Suppressor macrophage treated with lipopolysaccharide for 4 hours (primary cell): Measurements from ENCODE around the gene MNX1.

Experiments
- DNase-seq: peaks from one replicate; pipeline ENCODE4 v3.0.0-alpha.2; 2020

MNX1 gene

DNA sequence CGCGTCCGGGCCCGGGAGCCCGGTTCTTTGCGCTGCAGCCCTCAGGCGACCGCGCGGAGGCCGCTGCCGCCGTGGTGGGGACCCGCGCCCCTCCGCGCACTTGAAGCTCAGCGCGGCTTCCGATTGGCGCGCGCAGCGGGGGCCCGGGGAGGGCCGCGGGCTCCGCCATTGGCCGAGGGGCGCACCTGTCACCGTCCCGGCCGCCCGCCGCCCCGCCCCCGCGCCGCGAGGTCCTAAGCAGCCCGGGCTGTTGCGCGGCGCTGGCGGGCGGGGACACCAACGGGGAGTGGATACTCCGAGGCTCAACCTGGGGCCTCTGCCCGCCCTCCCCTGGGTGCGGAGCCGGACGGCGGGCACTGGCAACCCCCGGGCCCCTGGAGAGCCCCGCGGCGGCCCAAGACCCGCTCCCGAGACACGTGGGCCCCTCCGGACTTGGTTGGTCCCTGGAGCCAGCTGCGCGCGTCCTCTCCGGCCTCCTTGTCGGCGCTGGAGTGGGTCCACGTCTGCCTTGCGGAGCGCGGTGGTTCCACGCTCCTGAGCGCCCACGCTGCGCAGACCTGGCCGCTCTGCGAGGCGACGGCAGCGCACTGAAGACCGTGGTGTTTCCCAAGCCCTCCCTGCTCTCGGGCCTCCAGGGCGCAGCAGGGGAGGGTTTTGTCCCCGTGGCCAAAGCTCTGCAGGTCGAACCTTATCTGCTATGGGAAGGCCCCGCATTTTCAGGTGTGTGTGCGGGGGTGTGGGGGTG is at the start of gene MNX1:
TSS of gene MNX1 (minus strand) at position 76 of the 745 bp plus-strand sequence. CDS start 313 bp downstream, outside the sequence.
- no peak for DNase-seq

DNA sequence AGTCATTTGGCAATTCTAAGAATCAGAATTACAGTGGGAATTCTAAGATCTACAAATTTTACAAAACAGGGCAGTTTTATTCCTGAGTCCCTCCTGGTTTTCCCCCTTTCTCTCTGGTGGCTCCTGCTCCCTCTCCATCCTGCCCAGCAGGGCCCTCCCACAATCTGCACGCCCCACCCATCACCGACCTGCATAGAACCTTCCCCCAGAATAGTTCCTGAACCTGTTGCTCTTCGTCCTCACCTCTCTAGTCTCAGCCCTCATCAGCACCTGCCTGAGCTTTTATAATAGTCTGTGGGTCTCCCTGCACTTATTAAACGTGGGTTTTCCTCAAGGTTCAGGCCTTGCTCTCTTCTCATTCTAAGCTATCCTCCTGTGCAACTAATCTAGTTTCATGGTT is 49.1 kb upstream of the MNX1 start:
- DNase-seq: no peak

GRCh38 chr7:157058701-157059100 is 48.2 kb upstream of the MNX1 start:
- DNase-seq: no peak

DNA sequence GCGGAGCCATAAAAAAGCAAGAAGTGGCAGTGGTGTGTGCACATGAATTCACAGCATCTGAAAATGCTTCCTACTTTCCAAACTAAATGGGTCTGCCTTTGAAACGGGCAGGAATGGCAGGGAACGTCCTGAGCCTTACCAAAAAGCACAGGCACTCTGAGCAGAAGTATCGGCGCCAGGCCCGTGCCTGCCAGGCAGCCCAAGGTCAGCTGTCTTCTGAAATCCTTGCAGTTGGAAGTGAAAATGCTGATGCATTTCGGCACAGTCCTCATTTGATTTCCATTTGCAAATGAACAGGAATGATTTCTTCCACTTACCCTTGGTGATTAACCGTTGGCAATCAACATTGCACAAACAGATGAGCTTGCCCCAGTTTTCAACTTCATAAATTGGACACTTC is 47.6 kb upstream of the MNX1 start:
- no peak for DNase-seq

GRCh38 chr7:157056957-157057902 is 46.8 kb upstream of the MNX1 start:
- DNase-seq: no peak

GRCh38 chr7:157056246-157056645 is 45.8 kb upstream of the MNX1 start:
- no peak for DNase-seq

DNA sequence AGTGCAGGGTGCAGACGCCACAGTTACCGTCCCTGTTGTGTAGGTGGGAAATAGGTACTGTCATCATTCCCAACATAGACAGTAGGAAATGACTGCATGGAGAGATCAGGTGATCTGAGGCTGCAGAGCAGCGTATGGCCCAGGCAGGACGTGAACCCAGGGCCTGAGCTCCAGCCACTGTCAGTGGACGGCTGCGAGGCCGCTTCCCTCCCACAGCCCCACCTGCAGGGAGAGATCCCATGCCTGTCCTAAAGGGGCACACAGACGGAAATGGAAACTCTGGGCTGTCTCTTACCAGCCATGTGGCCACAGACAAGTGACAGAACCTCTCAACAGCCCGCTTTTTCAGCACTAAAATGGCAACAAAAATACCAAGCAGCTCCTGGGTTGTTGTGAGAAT is 44.5 kb upstream of the MNX1 start:
- DNase-seq: no peak

DNA sequence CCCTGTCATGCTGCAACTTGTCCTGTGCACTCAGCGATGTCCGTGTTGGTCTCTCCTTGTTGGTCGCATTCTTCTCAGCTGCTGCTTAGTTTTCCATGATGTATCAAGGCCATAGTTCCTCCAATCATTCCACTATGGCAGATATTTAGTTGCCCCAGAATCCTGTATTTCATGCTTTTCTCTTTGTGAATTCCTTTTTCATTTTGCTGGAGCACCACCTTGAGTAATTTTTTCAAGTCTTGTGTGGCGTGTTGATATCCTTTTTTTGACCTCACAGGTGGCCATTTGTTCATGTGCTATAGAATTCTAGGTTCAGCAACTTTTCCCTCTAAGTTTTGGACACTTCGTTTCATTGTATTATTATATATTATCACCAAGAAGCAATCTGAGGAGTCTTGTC is 42.7 kb upstream of the MNX1 start:
- DNase-seq: no peak

DNA sequence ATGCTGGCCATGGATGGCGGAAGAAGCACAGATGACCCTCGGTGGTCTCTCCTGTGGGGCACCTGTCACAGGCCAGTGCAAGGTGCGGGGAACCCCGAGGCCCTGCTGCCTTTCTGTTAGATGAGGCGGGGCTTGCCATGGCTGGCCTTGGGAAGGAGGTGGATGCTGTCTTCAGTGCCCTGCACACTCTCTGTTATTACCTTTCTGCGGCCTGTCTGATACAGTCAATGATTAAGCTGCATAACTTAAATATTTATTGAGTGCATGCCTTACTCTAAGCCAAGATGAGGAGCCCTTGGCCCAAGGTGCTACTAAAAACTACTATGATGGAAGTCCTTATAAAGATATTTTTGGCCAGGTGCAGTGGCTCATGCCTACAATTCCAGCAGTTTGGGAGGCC is 36.7 kb upstream of the MNX1 start:
- no peak for DNase-seq

- no peak for DNase-seq
Observed at GRCh38 chr7:157046681-157047080, 36.2 kb upstream of the MNX1 start.

- DNase-seq: no peak
Observed at GRCh38 chr7:157044943-157045660, 34.6 kb upstream of the MNX1 start.

- DNase-seq: no peak
Observed at GRCh38 chr7:157044147-157044687, 33.8 kb upstream of the MNX1 start.

DNA sequence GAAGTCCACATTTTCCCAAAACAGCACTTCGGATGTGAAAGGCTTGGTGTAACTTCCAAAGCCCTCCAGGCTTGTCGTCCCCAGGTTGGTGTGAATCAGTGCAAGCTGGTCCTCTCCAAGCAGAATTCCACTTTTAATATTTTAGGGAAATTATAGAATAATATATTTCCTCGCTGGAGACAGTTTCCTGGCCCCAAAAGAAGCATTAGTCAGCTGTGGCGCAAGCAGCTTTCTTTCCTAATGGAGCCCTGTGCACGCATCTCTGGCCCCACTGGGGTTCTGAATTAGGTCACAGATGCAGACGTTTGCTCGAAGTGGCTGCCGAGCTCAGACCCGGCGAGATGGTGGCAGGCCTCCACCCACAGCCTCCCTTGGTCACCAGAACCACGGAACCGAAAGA is 33.3 kb upstream of the MNX1 start:
- DNase-seq: no peak

DNA sequence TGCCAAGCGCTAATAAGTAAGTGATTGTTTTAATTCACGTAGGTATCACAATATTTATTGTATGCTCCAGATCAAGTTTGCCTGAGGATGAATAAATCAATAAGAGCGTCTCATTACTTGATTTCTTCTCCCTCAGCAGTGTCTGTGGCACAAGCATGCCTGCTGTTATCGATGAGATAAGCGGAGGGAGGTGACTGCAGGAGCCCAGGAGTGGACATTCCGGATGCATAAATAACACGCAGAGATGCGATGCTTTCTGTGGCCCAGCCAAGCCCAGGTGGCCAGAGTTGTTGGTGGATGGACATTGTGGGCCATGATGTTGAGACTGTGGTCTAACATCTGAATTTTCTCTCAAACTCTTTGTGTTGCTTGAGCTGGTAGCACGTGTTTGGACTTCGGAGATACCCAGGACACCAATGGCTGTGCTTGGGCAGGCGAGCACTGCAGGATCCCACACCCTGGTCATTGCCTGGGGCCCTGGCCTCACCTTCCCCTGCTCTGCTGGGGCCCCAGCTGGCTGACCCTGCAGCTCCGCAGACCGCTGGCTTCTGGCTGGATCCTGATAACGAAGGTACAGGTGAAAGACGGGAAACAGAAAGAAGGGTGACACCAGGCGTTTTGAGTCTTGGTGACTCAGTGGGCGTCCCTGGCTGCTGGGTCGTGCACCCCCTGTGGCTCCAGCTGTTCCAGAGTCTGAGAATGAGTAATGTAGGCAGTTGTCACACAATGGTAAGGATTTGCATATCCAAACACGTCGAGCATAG is 31.2 kb upstream of the MNX1 start:
- DNase-seq: no peak

DNA sequence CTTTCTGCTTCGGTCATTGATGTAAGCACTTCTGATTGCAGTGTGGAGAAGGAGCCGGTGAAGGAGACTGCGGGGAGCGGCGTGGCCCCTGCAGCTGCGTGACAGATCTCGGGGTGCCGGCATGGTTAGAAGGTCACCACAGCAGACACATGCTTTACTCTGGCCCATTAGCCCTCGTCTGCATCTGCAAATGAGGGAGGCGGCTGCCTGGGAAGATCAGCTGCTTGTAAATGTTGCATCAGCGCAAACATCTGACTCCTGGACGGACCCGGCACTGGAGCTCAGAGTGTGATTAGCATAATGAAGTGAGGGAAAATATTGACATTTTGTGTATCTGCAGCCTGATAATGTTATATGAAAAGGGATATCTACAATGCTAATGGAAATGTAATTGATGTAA is 30.5 kb upstream of the MNX1 start:
- no peak for DNase-seq

DNA sequence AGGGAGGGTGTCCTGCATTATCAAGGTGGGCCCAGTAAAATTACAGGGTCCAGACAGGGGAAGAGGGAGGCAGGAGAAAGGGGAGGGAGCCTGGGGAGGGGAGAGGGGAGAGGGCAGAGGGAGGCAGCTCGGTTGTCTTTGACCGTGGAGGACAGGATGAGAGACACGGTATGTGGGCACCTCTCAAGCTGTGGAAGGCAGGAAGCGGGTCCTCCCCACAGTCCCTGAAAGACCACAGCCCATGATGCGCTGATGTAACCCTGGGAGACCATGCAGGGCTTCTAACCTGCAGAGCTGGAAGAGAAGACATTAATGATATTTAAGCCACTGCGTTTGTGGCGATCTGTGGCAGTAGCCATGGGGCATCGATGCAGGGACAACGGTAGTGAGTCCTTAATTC is 27.2 kb upstream of the MNX1 start:
- DNase-seq: no peak

DNA sequence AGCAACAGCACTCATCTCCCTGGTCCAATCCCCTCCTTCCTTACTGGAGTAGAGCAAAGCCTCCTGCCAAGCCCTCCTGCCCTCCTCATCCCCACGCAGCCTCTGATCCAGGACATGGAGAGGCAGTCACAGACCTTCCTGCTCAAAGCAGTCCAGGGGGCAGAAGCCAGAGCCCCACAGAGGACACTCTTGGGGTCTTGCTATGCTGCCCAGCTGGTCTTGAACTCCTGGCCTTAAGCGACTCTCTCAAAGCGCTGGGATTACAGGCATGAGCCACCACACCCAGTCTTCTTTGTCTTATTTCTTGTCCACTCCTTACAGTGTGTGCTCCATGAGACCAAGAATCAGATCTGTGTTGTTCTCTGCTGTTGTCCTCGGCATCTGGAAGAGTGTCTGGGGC is 26.6 kb upstream of the MNX1 start:
- DNase-seq: no peak

GRCh38 chr7:157035979-157036378 is 25.5 kb upstream of the MNX1 start:
- no peak for DNase-seq

DNA sequence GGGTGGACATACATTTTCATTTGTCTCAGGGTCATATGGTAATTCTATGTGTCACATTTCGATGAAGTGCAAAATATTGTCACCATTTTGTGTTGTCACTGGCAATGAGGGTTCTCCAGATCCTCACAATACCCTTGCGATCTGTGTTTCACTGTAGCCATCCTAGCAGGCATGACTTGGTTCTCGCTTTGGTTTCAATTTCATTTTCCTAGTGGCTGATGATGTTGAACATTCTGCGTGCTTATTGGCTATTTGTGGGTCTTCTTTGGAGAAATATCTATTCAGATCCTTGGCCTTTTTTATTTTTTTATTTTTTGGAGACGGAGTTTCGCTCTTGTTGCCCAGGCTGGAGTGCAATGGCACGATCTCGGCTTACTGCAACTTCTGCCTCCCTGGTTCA is 24.8 kb upstream of the MNX1 start:
- peak; percentile 8 for DNase-seq

DNA sequence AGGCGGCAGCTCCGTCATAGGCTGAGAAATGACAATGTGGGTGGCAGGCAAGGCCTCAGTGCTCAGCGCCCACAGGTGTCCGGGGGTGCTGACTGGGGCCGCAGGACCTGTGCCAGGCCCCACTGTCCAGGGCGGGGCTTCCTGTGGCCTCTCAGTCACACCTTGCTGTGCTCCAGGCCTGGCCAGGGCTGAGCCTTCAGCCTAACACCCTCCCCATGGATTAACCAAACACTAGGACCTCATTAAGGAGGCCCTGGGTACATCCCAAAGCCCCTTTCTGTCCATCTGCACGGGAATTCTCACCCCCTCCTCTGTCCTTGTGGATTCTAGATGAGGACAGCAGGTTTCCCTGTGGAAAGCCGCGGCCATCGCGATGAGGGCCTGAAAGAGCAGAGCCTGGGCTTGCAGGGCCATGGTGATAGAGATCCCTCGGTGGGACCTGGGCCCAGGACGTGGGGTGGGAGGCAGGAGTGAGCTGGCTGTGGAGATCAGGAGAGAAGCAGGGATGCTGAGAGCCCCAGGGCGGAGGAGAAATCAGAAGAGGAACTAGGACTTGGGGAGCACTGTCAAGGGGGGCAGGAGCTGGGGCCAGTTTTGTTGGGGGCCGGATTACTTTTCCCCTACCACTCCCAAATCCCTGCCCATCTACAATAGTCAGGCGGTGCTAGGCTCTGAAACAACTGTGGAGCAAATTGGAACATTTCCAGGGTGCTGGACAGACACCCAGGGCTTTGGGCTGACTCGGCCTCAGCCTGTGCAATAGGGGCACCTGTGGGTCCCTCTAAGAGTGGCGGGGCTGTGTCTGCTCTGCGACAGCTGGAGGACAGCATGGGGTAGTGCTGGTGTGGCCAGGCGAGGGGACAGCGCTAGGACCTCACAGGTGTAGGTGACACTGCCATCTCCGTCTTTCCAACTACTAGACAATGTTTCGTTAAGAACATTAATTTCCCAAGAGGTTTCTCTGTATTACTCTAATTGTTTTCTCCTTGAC is 23.3 kb upstream of the MNX1 start:
- DNase-seq: no peak
